ENCODE results near the gene ATP1B4. TPM values are rescaled to one million over a fixed set of nuclear protein-coding genes. Genes with fewer than 3 reads are reported as not detected.

ATP1B4 gene
- total and polyA plus RNA-seq, 9 of the 15 experiments (the other 6 are each of a cell fraction or from before 2014, with no cell fraction given) = 0.04 to 0.18 TPM; not detected in 7

DNA sequence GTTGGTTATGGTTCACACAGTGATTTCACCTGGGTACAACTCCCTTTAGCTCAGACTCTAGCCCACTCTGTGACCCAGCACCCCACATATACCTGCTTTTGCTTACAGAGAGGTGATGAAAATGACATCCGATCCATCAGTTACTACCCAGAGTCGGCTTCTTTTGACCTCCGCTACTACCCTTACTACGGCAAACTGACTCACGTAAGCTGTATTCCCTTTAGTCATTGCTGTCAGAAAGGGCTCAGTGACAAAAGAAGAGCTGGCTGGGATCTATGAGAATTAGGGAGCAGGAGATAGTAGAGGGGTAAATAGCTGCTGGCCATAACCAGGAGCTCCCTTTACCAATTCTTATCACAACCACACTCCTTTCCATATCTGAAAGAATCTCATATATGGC is 16.7 kb downstream of the ATP1B4 start (continued):
- TF ChIP-seq, protein P1, sequence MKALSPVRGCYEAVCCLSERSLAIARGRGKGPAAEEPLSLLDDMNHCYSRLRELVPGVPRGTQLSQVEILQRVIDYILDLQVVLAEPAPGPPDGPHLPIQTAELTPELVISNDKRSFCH (CRISPR knock-in tag; IDR thresholded peaks at IDR 0.05) = no peak
- TF ChIP-seq, protein P1 (tag; IDR thresholded peaks at IDR 0.05) = no peak
- no peak for TF ChIP-seq CREM (IDR thresholded peaks at IDR 0.05; ENCODE audit: low read depth)

DNA sequence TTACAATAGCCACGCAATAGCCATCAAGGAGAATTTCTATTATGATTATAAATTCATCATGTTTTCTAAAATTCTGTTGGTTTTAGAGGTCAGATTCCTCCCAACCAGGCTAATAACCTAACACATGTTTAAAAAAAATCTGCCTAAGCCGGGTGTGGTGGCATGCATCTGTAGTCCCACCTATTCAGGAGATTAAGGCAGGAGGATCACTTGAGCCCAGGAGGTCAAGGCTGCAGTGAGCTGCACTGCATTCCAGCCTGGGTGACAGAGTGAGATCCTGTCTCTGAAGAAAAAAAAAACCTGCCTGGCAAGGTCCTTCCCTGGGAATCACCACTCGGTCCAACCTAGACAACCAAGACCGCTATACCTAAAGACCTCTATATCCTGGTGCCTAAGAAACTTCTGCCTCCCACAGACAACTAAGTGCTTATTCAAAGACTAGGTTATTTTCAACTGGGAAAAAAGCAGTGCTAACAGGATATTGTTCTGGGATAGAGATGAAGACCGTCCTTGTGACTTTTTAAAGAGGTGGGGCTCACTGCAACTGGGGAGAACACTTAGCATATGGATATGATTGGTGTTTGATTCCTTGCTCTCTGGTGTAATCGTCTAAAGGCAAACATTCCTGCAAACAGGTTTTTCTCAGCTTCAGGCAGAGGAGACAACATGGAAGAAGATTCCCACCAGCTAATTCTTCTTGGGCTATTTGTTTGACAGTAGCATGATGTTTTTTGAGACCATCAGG is 18.2 kb downstream of the ATP1B4 start:
- ChIA-PET POLR2A (interaction anchor here (0.7 kb wide), 1 partner anchor 89 kb away, joined by 3 read pairs; the partner anchor contains the start of gene LAMP2), CTCF (ENCODE audit: low intra/inter-chr PET ratio) (interaction anchor here (0.8 to 1.2 kb wide), 2 partner anchors 9 to 95 kb away, joined by 3 to 5 read pairs; no protein-coding TSS in a partner anchor)
- no peaks in the 10 kb centered on the region for H3K9me3 ChIP-seq (replicated peaks; ENCODE audit: control insufficient read depth, insufficient read depth, low read depth, low read length)
- no peak for TF ChIP-seq HNRNPLL (IDR thresholded peaks at IDR 0.05; ENCODE audit: low read depth, low read length, poor library complexity, severe bottlenecking)
- no peak for TF ChIP-seq ZSCAN29 (IDR thresholded peaks at IDR 0.05)
- no peak for TF ChIP-seq MAZ (CRISPR knock-in tag; conservative IDR thresholded peaks at IDR 0.05 in 1 of 2, IDR thresholded peaks at IDR 0.05 in 1 of 2)
- TF ChIP-seq SRSF1 (IDR thresholded peaks at IDR 0.05; ENCODE audit: low read depth, low read length) = no peak
- TF ChIP-seq, protein P2, sequence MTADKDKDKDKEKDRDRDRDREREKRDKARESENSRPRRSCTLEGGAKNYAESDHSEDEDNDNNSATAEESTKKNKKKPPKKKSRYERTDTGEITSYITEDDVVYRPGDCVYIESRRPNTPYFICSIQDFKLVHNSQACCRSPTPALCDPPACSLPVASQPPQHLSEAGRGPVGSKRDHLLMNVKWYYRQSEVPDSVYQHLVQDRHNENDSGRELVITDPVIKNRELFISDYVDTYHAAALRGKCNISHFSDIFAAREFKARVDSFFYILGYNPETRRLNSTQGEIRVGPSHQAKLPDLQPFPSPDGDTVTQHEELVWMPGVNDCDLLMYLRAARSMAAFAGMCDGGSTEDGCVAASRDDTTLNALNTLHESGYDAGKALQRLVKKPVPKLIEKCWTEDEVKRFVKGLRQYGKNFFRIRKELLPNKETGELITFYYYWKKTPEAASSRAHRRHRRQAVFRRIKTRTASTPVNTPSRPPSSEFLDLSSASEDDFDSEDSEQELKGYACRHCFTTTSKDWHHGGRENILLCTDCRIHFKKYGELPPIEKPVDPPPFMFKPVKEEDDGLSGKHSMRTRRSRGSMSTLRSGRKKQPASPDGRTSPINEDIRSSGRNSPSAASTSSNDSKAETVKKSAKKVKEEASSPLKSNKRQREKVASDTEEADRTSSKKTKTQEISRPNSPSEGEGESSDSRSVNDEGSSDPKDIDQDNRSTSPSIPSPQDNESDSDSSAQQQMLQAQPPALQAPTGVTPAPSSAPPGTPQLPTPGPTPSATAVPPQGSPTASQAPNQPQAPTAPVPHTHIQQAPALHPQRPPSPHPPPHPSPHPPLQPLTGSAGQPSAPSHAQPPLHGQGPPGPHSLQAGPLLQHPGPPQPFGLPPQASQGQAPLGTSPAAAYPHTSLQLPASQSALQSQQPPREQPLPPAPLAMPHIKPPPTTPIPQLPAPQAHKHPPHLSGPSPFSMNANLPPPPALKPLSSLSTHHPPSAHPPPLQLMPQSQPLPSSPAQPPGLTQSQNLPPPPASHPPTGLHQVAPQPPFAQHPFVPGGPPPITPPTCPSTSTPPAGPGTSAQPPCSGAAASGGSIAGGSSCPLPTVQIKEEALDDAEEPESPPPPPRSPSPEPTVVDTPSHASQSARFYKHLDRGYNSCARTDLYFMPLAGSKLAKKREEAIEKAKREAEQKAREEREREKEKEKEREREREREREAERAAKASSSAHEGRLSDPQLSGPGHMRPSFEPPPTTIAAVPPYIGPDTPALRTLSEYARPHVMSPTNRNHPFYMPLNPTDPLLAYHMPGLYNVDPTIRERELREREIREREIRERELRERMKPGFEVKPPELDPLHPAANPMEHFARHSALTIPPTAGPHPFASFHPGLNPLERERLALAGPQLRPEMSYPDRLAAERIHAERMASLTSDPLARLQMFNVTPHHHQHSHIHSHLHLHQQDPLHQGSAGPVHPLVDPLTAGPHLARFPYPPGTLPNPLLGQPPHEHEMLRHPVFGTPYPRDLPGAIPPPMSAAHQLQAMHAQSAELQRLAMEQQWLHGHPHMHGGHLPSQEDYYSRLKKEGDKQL (CRISPR knock-in tag; IDR thresholded peaks at IDR 0.05; ENCODE audit: borderline replicate concordance) = no peak
- TF ChIP-seq BHLHE40 (IDR thresholded peaks at IDR 0.05; ENCODE audit: low read length) = no peak
- WGBS (ENCODE audit: insufficient coverage, low coverage, missing lambda C conversion rate) = 9% methylated on average over 6 of the region's 6 CpGs
- H3K79me2 ChIP-seq (ENCODE audit: control insufficient read depth, insufficient read depth, low read length) = no peaks in the 10 kb centered on the region
- H3K9ac ChIP-seq (ENCODE audit: insufficient read depth in 1 of 2, low read depth in 2 of 2, low read length in 2 of 2) = no peak overlapping the region
- H3K9me1 ChIP-seq (ENCODE audit: control insufficient read depth, insufficient read depth, low read length) = no peaks in the 10 kb centered on the region
- no peak overlapping the region for H3K27ac ChIP-seq (ENCODE audit: extremely low read depth, low read depth, low read length)
- H3K36me3 ChIP-seq (ENCODE audit: control insufficient read depth, insufficient read depth, low read length) = no peaks in the 10 kb centered on the region
- no peak overlapping the region for H2AFZ ChIP-seq (ENCODE audit: low read depth, low read length)
- H3K4me1 ChIP-seq (replicated peaks in 1 of 2; ENCODE audit: control insufficient read depth in 2 of 2, insufficient read depth in 2 of 2, low read length in 2 of 2) = no peaks in the 10 kb centered on the region
- in situ Hi-C loops (cut with MboI) = no loop called here
- ATAC-seq (no peak), DNase-seq (ENCODE audit: extremely low read depth in 1 of 4, low spot score in 3 of 4) (no peak), FAIRE-seq (no peak)
- H3K27me3 ChIP-seq (ENCODE audit: control insufficient read depth in 2 of 2, insufficient read depth in 2 of 2, low read length in 2 of 2) = peaks cover 0 to 7% of the 10 kb centered on the region in 2 experiments; a peak in 1 of 5 replicates
- H3K4me2 ChIP-seq (ENCODE audit: insufficient read depth, low read length) = no peak overlapping the region
- H3K4me3 ChIP-seq = no peak overlapping the region
- H4K20me1 ChIP-seq (replicated peaks; ENCODE audit: control insufficient read depth, insufficient read depth, low read length) = no peaks in the 10 kb centered on the region
- intact Hi-C loops (cut with micrococcal nuclease) = loop anchor here (5.0 kb wide), 1 partner anchor 97 kb away; no protein-coding TSS in a partner anchor
- BruUV-seq (replicated peaks) = no TSS peak
